ENCODE results near the gene MYADML2.

DNA sequence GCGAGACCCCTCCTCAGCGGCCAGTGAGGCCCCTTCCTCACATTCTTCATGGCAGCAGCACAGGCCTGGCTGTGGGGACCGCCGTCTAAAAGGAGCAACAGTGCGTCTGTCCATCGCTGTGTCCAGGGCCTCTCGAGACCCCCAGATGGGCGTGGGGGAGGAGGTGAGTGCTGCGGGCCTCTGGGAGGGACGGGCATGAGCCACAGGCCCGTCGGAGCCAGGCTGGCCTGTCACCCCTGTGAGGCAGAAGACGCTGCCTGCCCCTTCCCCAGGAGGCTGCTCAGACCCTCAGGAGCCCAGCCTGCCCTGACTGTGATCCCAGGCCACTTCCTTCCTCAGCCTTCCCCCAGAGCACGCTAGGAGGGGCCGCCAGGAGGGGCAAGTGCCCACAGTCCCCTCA is 7.8 kb downstream of the MYADML2 start:
- TF ChIP-seq, protein P1, sequence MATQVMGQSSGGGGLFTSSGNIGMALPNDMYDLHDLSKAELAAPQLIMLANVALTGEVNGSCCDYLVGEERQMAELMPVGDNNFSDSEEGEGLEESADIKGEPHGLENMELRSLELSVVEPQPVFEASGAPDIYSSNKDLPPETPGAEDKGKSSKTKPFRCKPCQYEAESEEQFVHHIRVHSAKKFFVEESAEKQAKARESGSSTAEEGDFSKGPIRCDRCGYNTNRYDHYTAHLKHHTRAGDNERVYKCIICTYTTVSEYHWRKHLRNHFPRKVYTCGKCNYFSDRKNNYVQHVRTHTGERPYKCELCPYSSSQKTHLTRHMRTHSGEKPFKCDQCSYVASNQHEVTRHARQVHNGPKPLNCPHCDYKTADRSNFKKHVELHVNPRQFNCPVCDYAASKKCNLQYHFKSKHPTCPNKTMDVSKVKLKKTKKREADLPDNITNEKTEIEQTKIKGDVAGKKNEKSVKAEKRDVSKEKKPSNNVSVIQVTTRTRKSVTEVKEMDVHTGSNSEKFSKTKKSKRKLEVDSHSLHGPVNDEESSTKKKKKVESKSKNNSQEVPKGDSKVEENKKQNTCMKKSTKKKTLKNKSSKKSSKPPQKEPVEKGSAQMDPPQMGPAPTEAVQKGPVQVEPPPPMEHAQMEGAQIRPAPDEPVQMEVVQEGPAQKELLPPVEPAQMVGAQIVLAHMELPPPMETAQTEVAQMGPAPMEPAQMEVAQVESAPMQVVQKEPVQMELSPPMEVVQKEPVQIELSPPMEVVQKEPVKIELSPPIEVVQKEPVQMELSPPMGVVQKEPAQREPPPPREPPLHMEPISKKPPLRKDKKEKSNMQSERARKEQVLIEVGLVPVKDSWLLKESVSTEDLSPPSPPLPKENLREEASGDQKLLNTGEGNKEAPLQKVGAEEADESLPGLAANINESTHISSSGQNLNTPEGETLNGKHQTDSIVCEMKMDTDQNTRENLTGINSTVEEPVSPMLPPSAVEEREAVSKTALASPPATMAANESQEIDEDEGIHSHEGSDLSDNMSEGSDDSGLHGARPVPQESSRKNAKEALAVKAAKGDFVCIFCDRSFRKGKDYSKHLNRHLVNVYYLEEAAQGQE (IDR thresholded peaks at IDR 0.05; ENCODE audit: low read depth): no peak
- TF ChIP-seq ZBTB7A (IDR thresholded peaks at IDR 0.05; ENCODE audit: low read depth): no peak
- no peak for TF ChIP-seq TAF1 (IDR thresholded peaks at IDR 0.05; ENCODE audit: low read depth)
- TF ChIP-seq RAD21 (IDR thresholded peaks at IDR 0.05; ENCODE audit: low read depth): no peak
- TF ChIP-seq TCF12 (IDR thresholded peaks at IDR 0.05; ENCODE audit: low read depth): no peak
- no peak for TF ChIP-seq CEBPB (IDR thresholded peaks at IDR 0.05)
- no peak for TF ChIP-seq TEAD4 (IDR thresholded peaks at IDR 0.05)
- no peak for TF ChIP-seq NFIC (IDR thresholded peaks at IDR 0.05)
- TF ChIP-seq, protein P2, sequence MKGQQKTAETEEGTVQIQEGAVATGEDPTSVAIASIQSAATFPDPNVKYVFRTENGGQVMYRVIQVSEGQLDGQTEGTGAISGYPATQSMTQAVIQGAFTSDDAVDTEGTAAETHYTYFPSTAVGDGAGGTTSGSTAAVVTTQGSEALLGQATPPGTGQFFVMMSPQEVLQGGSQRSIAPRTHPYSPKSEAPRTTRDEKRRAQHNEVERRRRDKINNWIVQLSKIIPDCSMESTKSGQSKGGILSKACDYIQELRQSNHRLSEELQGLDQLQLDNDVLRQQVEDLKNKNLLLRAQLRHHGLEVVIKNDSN (IDR thresholded peaks at IDR 0.05): no peak
- no peak for TF ChIP-seq CREB1 (IDR thresholded peaks at IDR 0.05; ENCODE audit: low read depth)
